HFFc6 (cell line): ENCODE data around the gene TLE4. TPM values are rescaled to one million over a fixed set of nuclear protein-coding genes. Genes with fewer than 3 reads are reported as not detected.
A peak's percentile ranks its signal among the peaks of the same experiment; 100 is the strongest.

ENCODE experiments used
- DNase-seq: peaks from one replicate; pipeline ENCODE4 v3.0.0-alpha.2; 2018
- H3K27ac Mint-ChIP-seq: 2 replicates; pipeline ENCODE4 v1.8.0; 2020; ENCODE audit warnings: mild to moderate bottlenecking, mixed read lengths
- H3K27me3 Mint-ChIP-seq: 2 replicates; pipeline ENCODE4 v1.8.0; 2021; ENCODE audit warnings: mild to moderate bottlenecking, moderate library complexity, mixed read lengths; ENCODE audit not compliant: insufficient read depth
- H3K36me3 Mint-ChIP-seq: 2 replicates; pipeline ENCODE4 v1.8.0; 2021; ENCODE audit warnings: low read depth, mixed read lengths
- H3K4me1 Mint-ChIP-seq: 2 replicates; pipeline ENCODE4 v1.8.0; 2020; ENCODE audit warnings: low read depth, mixed read lengths
- H3K4me3 Mint-ChIP-seq: 2 replicates; pipeline ENCODE4 v1.8.0; 2020; ENCODE audit warnings: mild to moderate bottlenecking, moderate library complexity, mixed read lengths
- H3K9me3 Mint-ChIP-seq: 2 replicates; pipeline ENCODE4 v1.8.0; 2020; ENCODE audit warnings: mild to moderate bottlenecking, mixed read lengths
- CTCF ChIP-seq: fragments of 200-600 bp; sonication (generic); IDR thresholded peaks from 2 replicates; pipeline ENCODE4 v1.5.0; 2021; ENCODE audit warnings: antibody characterized with exemption, mild to moderate bottlenecking
- total RNA-seq, 6 experiments: library from RNA; stranded (reverse); fragmentation: NEBNext Ultra II Directional; extraction: Animal tissue kit (Norgen Biotek cat#: 25700); gene quantifications; 2 replicates in 1 of 6; 3 replicates in 5 of 6; pipeline ENCODE4 v1.2.3, GENCODE V29; 2021

TLE4 gene
- total RNA-seq, 6 experiments from 2014 or later, result 126 to 186 (median 139) TPM

- peaks cover 2% of the 10 kb centered on the region for H3K36me3 Mint-ChIP-seq
- no peaks in the 10 kb centered on the region for H3K9me3 Mint-ChIP-seq
- H3K4me1 Mint-ChIP-seq, result peaks cover 15% of the 10 kb centered on the region
- no peaks in the 10 kb centered on the region; the same call in none of the 2 replicates for H3K27me3 Mint-ChIP-seq
- H3K4me3 Mint-ChIP-seq, result no peak overlapping the region
- no peak for TF ChIP-seq CTCF
- no peak for DNase-seq
- no peak overlapping the region for H3K27ac Mint-ChIP-seq
Measured at GRCh38 chr9:79568337-79569101, 3.2 kb upstream of the TLE4 start.

- H3K4me3 Mint-ChIP-seq, result no peak overlapping the region
- no peaks in the 10 kb centered on the region; the same call in none of the 2 replicates for H3K27me3 Mint-ChIP-seq
- H3K36me3 Mint-ChIP-seq, result peaks cover 16% of the 10 kb centered on the region
- peaks cover 15% of the 10 kb centered on the region for H3K4me1 Mint-ChIP-seq
- DNase-seq, result no peak
- no peaks in the 10 kb centered on the region for H3K9me3 Mint-ChIP-seq
- TF ChIP-seq CTCF, result no peak
- H3K27ac Mint-ChIP-seq, result no peak overlapping the region
Measured at GRCh38 chr9:79569814-79570447, 1.8 kb upstream of the TLE4 start.

- peak; percentile 59 for DNase-seq
- no peak for TF ChIP-seq CTCF
- H3K4me1 Mint-ChIP-seq, result peaks cover 12% of the 10 kb centered on the region
Measured at GRCh38 chr9:79570448-79571308, 1.1 kb upstream of the TLE4 start.

GRCh38 chr9:79572032-79572607 lies 355 bp downstream of the TLE4 start:
- H3K27me3 Mint-ChIP-seq, result no peaks in the 10 kb centered on the region; the same call in none of the 2 replicates
- no peak for DNase-seq
- H3K9me3 Mint-ChIP-seq, result no peaks in the 10 kb centered on the region
- no peak overlapping the region for H3K4me3 Mint-ChIP-seq
- H3K36me3 Mint-ChIP-seq, result peaks cover 37% of the 10 kb centered on the region
- H3K4me1 Mint-ChIP-seq, result peaks cover 27% of the 10 kb centered on the region
- no peak for TF ChIP-seq CTCF
- H3K27ac Mint-ChIP-seq, result no peak overlapping the region

More at GRCh38 chr9:79570448-79571308, 1.1 kb upstream of the TLE4 start:
- Mint-ChIP-seq H3K9me3 (no peaks in the 10 kb centered on the region), H3K4me3 (no peak overlapping the region), H3K36me3 (peaks cover 22% of the 10 kb centered on the region), H3K27ac (no peak overlapping the region), H3K27me3 (no peaks in the 10 kb centered on the region; the same call in none of the 2 replicates)
